ENCODE results near the gene PDXP.

GRCh38 chr22:37641561-37641949 lies 17.0 kb upstream of the PDXP start:
- no peak for TF ChIP-seq CTCF (IDR thresholded peaks at IDR 0.05 in 2 of 3, conservative IDR thresholded peaks at IDR 0.05 in 1 of 3; ENCODE audit: borderline replicate concordance in 1 of 3, insufficient read depth in 1 of 3, low read depth in 2 of 3, low read length in 2 of 3)
- no peak for TF ChIP-seq EZH2 (IDR thresholded peaks at IDR 0.05)
- TF ChIP-seq POLR2A (IDR thresholded peaks at IDR 0.05; ENCODE audit: borderline replicate concordance, extremely low read depth, insufficient read depth, insufficient read length): no peak
- TF ChIP-seq ELF1 (IDR thresholded peaks at IDR 0.05; ENCODE audit: borderline replicate concordance, low read depth): no peak
- no peak for TF ChIP-seq YY1 (IDR thresholded peaks at IDR 0.05; ENCODE audit: extremely low read depth, insufficient replicate concordance, low read depth, low read length)
- no peak for TF ChIP-seq JUND (IDR thresholded peaks at IDR 0.05)

Data from HCT116 (cell line).